DOHH2 (cell line): ENCODE measurements around the gene SENP2.

ENCODE experiments used
- CTCF ChIP-seq: fragments of 200-600 bp; sonication (generic); IDR thresholded peaks from one replicate; pipeline ENCODE4 v1.5.1; 2014; ENCODE audit warnings: antibody characterized with exemption, mild to moderate bottlenecking, low read depth, low read length; ENCODE audit not compliant: poor library complexity, severe bottlenecking
- EZH2phosphoT487 ChIP-seq: fragments of 200-600 bp; sonication (generic); IDR thresholded peaks from 2 replicates; pipeline ENCODE4 v1.6.1; 2017; ENCODE audit warnings: borderline replicate concordance, mild to moderate bottlenecking, antibody characterized with exemption, low read length, moderate library complexity, mixed read lengths

DNA sequence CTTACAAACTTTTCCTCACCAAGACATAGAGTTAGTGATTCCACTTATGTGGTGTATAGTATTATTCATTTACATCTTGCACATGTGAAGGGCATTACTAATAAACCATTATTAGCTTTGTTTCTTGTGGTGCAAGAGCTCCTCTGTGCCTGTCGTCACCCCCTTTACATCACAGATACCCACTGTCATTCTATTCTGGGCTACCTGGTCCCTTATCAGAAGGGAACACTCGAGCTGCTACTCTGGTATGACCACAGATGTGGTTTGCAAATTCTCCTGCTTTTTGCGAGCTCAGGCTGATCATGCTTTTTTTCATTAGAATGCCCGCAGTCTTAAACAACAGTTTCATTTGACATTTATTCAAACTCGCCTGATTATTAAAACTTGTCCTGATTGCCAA lies 13.9 kb upstream of the SENP2 start:
- TF ChIP-seq CTCF (no peak), EZH2phosphoT487 (no peak)
